Liver (tissue), 9 donors: ENCODE results near the gene ZNF512. TPM values are rescaled to one million over a fixed set of nuclear protein-coding genes. Genes with fewer than 3 reads are reported as not detected.

Source experiments
- DNase-seq: peaks from one replicate; pipeline ENCODE4 v3.0.0-alpha.2; 2017; ENCODE audit warnings: low spot score
- H3K27ac ChIP-seq, 2 donors: one replicate each; pipeline ENCODE4 v1.7.0; 2013; ENCODE audit warnings: inconsistent platforms in 2 of 2, low read length in 2 of 2, control low read depth in 1 of 2, low read depth in 1 of 2, mild to moderate bottlenecking in 1 of 2
- H3K27me3 ChIP-seq, 4 donors: one replicate each; pipeline versions ENCODE4 v1.6.1 to v1.7.0; 2013; ENCODE audit warnings: low read length in 3 of 4, inconsistent platforms in 1 of 4, mild to moderate bottlenecking in 1 of 4, moderate library complexity in 1 of 4; ENCODE audit not compliant: control insufficient read depth in 4 of 4, insufficient read depth in 4 of 4
- H3K36me3 ChIP-seq, 4 donors: one replicate each; pipeline versions ENCODE4 v1.6.1 to v1.7.0; 2013; ENCODE audit warnings: low read length in 3 of 4, mild to moderate bottlenecking in 3 of 4, low read depth in 1 of 4, moderate library complexity in 1 of 4; ENCODE audit not compliant: control insufficient read depth in 4 of 4, insufficient read depth in 3 of 4
- H3K4me1 ChIP-seq, 4 donors: one replicate each; pipeline versions ENCODE4 v1.6.1 to v1.7.0; 2013; ENCODE audit warnings: low read length in 3 of 4, mild to moderate bottlenecking in 3 of 4, moderate library complexity in 1 of 4; ENCODE audit not compliant: control insufficient read depth in 4 of 4, insufficient read depth in 4 of 4
- H3K4me3 ChIP-seq, 3 donors: one replicate each; pipeline versions ENCODE4 v1.6.1 to v1.7.0; 2013; ENCODE audit warnings: low read length in 3 of 3, control low read depth in 1 of 3, low read depth in 1 of 3, mild to moderate bottlenecking in 1 of 3
- H3K9ac ChIP-seq, 2 donors: one replicate each; pipeline ENCODE4 v1.7.0; 2013; ENCODE audit warnings: low read length in 2 of 2, mild to moderate bottlenecking in 2 of 2, moderate library complexity in 2 of 2, control low read depth in 1 of 2, low read depth in 1 of 2
- H3K9me3 ChIP-seq, 4 donors: one replicate each; pipeline versions ENCODE4 v1.6.1 to v1.7.0; 2013; ENCODE audit warnings: low read length in 3 of 4; ENCODE audit not compliant: control insufficient read depth in 4 of 4
- FOXA1 ChIP-seq: IDR thresholded peaks from 2 replicates; pipeline ENCODE4 v1.6.1; 2016; ENCODE audit warnings: antibody characterized with exemption
- GABPA ChIP-seq, 2 donors: IDR thresholded peaks in 1 of 2; conservative IDR thresholded peaks in 1 of 2; 2 replicates each; pipeline ENCODE4 v1.6.1; 2016; ENCODE audit warnings: antibody characterized with exemption in 2 of 2, mild to moderate bottlenecking in 1 of 2, moderate library complexity in 1 of 2
- HNF4G ChIP-seq: IDR thresholded peaks from 2 replicates; pipeline ENCODE4 v1.6.1; 2016; ENCODE audit warnings: antibody characterized with exemption
- JUND ChIP-seq, 2 donors: IDR thresholded peaks; 2 replicates each; pipeline ENCODE4 v1.6.1; 2016; ENCODE audit warnings: antibody characterized with exemption in 2 of 2
- NR2F2 ChIP-seq: IDR thresholded peaks from 2 replicates; pipeline ENCODE4 v1.6.1; 2016; ENCODE audit warnings: antibody characterized with exemption
- RAD21 ChIP-seq, 2 donors: IDR thresholded peaks; 2 replicates each; pipeline ENCODE4 v1.6.1; 2016; ENCODE audit warnings: antibody characterized with exemption in 2 of 2, mild to moderate bottlenecking in 2 of 2
- RXRA ChIP-seq, 2 donors: IDR thresholded peaks; 2 replicates each; pipeline ENCODE4 v1.6.1; 2017 to 2018; ENCODE audit warnings: antibody characterized with exemption in 2 of 2, mild to moderate bottlenecking in 1 of 2
- YY1 ChIP-seq: IDR thresholded peaks from 2 replicates; pipeline ENCODE4 v1.6.1; 2016; ENCODE audit warnings: antibody characterized with exemption, mild to moderate bottlenecking
- WGBS: extraction: QIAGEN DNeasy Blood & Tissue Kit; methylation state at CpG from one replicate; pipeline ENCODE4 v1.1.7; 2013; 5-methylcytosine and 5-hydroxymethylcytosine counted together
- polyA plus RNA-seq, 2 donors: library from polyadenylated mRNA; stranded (reverse) in 1 of 2; unstranded in 1 of 2; fragments of 200-250 nt in 1 of 2; fragments of >200 nt in 1 of 2; fragmentation: Nextera tagmentation in 1 of 2; extraction: Ambion mirVana in 1 of 2; gene quantifications; one replicate each; pipeline versions ENCODE4 v1.2.1 to v1.2.3, GENCODE V29; 2013 to 2015
- total RNA-seq, 2 donors: library from RNA; depleted of rRNA; stranded (reverse); fragments of >200 nt; gene quantifications; one replicate each; pipeline ENCODE4 v1.2.3, GENCODE V29; 2014
- TF ChIP-seq, protein P1 (sequence below): IDR thresholded peaks from 2 replicates; pipeline ENCODE4 v1.6.1; 2016; ENCODE audit warnings: antibody characterized with exemption, mild to moderate bottlenecking
- TF ChIP-seq, protein P2 (sequence below): IDR thresholded peaks from 2 replicates; pipeline ENCODE4 v1.6.1; 2016; ENCODE audit warnings: antibody characterized with exemption
- TF ChIP-seq, protein P3 (sequence below): fragments of 150-350 bp; IDR thresholded peaks from 2 replicates; pipeline ENCODE4 v1.5.1; 2017; ENCODE audit warnings: improper control_type of control experiment, low read depth, low read length; ENCODE audit not compliant: missing input control
- donor health status: healthy.
- donor health status: healthy.
- donor health status: healthy.
- donor health status: healthy.
- donor health status: healthy.

The ZNF512 gene
- total and polyA plus RNA-seq, 4 donors: 3.3 to 13.0 (median 7.1) TPM

DNA sequence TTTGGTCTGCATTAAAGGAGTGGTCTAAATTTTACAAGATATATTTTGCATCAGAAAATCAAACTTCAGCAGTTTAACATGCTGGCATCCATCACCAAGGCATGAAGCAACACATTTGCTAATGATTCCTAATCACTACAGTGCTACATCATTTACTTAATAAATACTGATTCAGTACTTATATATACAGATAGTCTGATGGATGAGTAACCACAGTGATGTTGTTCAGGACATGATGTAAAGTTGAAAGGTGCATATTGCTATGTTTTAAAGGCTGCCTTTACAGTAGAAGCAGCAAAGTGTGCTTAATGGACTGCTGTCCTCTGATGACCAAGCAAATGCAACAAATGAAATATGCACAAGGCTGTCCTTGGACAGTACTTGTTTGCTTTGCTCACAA lies 69.5 kb downstream of the ZNF512 start:
- Histone ChIP-seq H3K9ac (no peak overlapping the region), H3K9me3 (no peaks in the 10 kb centered on the region), H3K36me3 (peaks cover 16 to 81% (median 61%) of the 10 kb centered on the region in 4 donors), H3K4me3 (no peak overlapping the region), H3K4me1 (peaks cover 0 to 7% (median 2%) of the 10 kb centered on the region in 4 donors), H3K27me3 (no peaks in the 10 kb centered on the region), H3K27ac (no peak overlapping the region)
- no peak for TF ChIP-seq GABPA (IDR thresholded peaks at IDR 0.05 in 1 of 2, conservative IDR thresholded peaks at IDR 0.05 in 1 of 2)
- TF ChIP-seq JUND (IDR thresholded peaks at IDR 0.05): no peak
- no peak for DNase-seq

DNA sequence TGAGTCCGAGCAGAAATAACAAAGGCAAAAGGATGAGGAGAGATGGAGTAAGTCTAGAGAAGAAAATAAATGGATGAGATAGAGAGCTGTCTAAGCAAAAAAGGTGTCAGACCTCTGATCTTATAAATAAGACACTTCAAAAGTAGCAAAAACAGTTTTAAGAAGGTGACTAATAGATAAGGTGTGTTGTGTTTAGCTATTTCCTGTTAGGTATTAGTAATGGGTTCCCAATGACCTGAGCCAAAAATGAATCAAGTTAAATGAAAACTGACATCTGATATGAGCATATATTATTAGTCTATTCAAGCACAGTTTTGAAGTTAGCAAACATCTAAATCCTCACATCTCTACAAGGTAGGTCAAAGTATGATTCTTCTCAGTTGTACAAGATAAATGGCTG lies 69.9 kb downstream of the ZNF512 start:
- H3K4me1 ChIP-seq: peaks cover 0 to 7% (median 2%) of the 10 kb centered on the region in 4 donors
- H3K9me3 ChIP-seq: no peaks in the 10 kb centered on the region
- no peaks in the 10 kb centered on the region for H3K27me3 ChIP-seq
- peaks cover 17 to 83% (median 61%) of the 10 kb centered on the region in 4 donors for H3K36me3 ChIP-seq
- H3K27ac ChIP-seq: no peak overlapping the region
- H3K9ac ChIP-seq: no peak overlapping the region
- TF ChIP-seq NR2F2: no peak
- TF ChIP-seq, protein P1, sequence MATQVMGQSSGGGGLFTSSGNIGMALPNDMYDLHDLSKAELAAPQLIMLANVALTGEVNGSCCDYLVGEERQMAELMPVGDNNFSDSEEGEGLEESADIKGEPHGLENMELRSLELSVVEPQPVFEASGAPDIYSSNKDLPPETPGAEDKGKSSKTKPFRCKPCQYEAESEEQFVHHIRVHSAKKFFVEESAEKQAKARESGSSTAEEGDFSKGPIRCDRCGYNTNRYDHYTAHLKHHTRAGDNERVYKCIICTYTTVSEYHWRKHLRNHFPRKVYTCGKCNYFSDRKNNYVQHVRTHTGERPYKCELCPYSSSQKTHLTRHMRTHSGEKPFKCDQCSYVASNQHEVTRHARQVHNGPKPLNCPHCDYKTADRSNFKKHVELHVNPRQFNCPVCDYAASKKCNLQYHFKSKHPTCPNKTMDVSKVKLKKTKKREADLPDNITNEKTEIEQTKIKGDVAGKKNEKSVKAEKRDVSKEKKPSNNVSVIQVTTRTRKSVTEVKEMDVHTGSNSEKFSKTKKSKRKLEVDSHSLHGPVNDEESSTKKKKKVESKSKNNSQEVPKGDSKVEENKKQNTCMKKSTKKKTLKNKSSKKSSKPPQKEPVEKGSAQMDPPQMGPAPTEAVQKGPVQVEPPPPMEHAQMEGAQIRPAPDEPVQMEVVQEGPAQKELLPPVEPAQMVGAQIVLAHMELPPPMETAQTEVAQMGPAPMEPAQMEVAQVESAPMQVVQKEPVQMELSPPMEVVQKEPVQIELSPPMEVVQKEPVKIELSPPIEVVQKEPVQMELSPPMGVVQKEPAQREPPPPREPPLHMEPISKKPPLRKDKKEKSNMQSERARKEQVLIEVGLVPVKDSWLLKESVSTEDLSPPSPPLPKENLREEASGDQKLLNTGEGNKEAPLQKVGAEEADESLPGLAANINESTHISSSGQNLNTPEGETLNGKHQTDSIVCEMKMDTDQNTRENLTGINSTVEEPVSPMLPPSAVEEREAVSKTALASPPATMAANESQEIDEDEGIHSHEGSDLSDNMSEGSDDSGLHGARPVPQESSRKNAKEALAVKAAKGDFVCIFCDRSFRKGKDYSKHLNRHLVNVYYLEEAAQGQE: no peak
- TF ChIP-seq JUND (IDR thresholded peaks at IDR 0.05): no peak
- TF ChIP-seq GABPA (IDR thresholded peaks at IDR 0.05 in 1 of 2, conservative IDR thresholded peaks at IDR 0.05 in 1 of 2): no peak
- TF ChIP-seq YY1: no peak
- TF ChIP-seq FOXA1: no peak
- TF ChIP-seq, protein P2, sequence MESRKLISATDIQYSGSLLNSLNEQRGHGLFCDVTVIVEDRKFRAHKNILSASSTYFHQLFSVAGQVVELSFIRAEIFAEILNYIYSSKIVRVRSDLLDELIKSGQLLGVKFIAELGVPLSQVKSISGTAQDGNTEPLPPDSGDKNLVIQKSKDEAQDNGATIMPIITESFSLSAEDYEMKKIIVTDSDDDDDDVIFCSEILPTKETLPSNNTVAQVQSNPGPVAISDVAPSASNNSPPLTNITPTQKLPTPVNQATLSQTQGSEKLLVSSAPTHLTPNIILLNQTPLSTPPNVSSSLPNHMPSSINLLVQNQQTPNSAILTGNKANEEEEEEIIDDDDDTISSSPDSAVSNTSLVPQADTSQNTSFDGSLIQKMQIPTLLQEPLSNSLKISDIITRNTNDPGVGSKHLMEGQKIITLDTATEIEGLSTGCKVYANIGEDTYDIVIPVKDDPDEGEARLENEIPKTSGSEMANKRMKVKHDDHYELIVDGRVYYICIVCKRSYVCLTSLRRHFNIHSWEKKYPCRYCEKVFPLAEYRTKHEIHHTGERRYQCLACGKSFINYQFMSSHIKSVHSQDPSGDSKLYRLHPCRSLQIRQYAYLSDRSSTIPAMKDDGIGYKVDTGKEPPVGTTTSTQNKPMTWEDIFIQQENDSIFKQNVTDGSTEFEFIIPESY: no peak
- TF ChIP-seq RAD21 (IDR thresholded peaks at IDR 0.05): no peak
- no peak for TF ChIP-seq RXRA (IDR thresholded peaks at IDR 0.05)
- TF ChIP-seq HNF4G: no peak
- TF ChIP-seq, protein P3, sequence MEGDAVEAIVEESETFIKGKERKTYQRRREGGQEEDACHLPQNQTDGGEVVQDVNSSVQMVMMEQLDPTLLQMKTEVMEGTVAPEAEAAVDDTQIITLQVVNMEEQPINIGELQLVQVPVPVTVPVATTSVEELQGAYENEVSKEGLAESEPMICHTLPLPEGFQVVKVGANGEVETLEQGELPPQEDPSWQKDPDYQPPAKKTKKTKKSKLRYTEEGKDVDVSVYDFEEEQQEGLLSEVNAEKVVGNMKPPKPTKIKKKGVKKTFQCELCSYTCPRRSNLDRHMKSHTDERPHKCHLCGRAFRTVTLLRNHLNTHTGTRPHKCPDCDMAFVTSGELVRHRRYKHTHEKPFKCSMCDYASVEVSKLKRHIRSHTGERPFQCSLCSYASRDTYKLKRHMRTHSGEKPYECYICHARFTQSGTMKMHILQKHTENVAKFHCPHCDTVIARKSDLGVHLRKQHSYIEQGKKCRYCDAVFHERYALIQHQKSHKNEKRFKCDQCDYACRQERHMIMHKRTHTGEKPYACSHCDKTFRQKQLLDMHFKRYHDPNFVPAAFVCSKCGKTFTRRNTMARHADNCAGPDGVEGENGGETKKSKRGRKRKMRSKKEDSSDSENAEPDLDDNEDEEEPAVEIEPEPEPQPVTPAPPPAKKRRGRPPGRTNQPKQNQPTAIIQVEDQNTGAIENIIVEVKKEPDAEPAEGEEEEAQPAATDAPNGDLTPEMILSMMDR: no peak
- H3K4me3 ChIP-seq: no peak overlapping the region
- no peak for DNase-seq
- 96% methylated on average over 1 of the region's 1 CpG for WGBS
